ENCODE measurements around the gene SFN. TPM values are rescaled to one million over a fixed set of nuclear protein-coding genes. Genes with fewer than 3 reads are reported as not detected.
A peak's percentile ranks its signal among the peaks of the same experiment; 100 is the strongest.
"Not testable (repeated sequence)": the region's sequence is repeated elsewhere in the genome, so short reads cannot be mapped to it uniquely, and the experiment has no call there.

Gene SFN
- total RNA-seq, 1 donor from 2014 or later: not detected

- peak overlapping the region; percentile 19 for H3K27ac ChIP-seq (ENCODE audit: low read depth, low read length)
- no peaks in the 10 kb centered on the region for H3K27me3 ChIP-seq (ENCODE audit: control insufficient read depth in 3 of 3, insufficient read depth in 3 of 3, low read length in 3 of 3)
- peak overlapping the region in 1 of 3 donors; percentile 16 for H3K9ac ChIP-seq (ENCODE audit: low read depth in 1 of 3, low read length in 3 of 3)
- H3K4me1 ChIP-seq (ENCODE audit: control insufficient read depth in 3 of 3, insufficient read depth in 3 of 3, low read length in 3 of 3): no peaks in the 10 kb centered on the region
- H3K9me3 ChIP-seq (ENCODE audit: control insufficient read depth in 3 of 3, low read length in 3 of 3): no peaks in the 10 kb centered on the region
- H3K36me3 ChIP-seq (ENCODE audit: control insufficient read depth in 3 of 3, insufficient read depth in 3 of 3, low read length in 3 of 3): peaks cover 26 to 47% (median 40%) of the 10 kb centered on the region in 3 donors
- H3K4me3 ChIP-seq (ENCODE audit: low read length in 3 of 3): no peak overlapping the region
These were observed 23.6 kb upstream of the SFN start for GRCh38 chr1:26839339-26839722.

- no peaks in the 10 kb centered on the region for H3K4me1 ChIP-seq (ENCODE audit: control insufficient read depth in 3 of 3, insufficient read depth in 3 of 3, low read length in 3 of 3)
- no peak overlapping the region for H3K4me3 ChIP-seq (ENCODE audit: low read length in 3 of 3)
- H3K27ac ChIP-seq (ENCODE audit: low read depth, low read length): no peak overlapping the region
- no peaks in the 10 kb centered on the region for H3K9me3 ChIP-seq (ENCODE audit: control insufficient read depth in 3 of 3, low read length in 3 of 3)
- H3K27me3 ChIP-seq (ENCODE audit: control insufficient read depth in 3 of 3, insufficient read depth in 3 of 3, low read length in 3 of 3): no peaks in the 10 kb centered on the region
- H3K9ac ChIP-seq (ENCODE audit: low read depth in 1 of 3, low read length in 3 of 3): no peak overlapping the region
- peaks cover 26 to 42% (median 36%) of the 10 kb centered on the region in 3 donors for H3K36me3 ChIP-seq (ENCODE audit: control insufficient read depth in 3 of 3, insufficient read depth in 3 of 3, low read length in 3 of 3)
These were observed 23.2 kb upstream of the SFN start for GRCh38 chr1:26839779-26840178.

GRCh38 chr1:26844424-26845196 is 18.3 kb upstream of the SFN start:
- Histone ChIP-seq H3K9ac (ENCODE audit: low read depth in 1 of 3, low read length in 3 of 3) (no peak overlapping the region), H3K9me3 (ENCODE audit: control insufficient read depth in 3 of 3, low read length in 3 of 3) (no peaks in the 10 kb centered on the region), H3K27ac (ENCODE audit: low read depth, low read length) (no peak overlapping the region), H3K36me3 (ENCODE audit: control insufficient read depth in 3 of 3, insufficient read depth in 3 of 3, low read length in 3 of 3) (peaks cover 22 to 36% (median 27%) of the 10 kb centered on the region in 3 donors), H3K4me3 (ENCODE audit: low read length in 3 of 3) (no peak overlapping the region), H3K27me3 (ENCODE audit: control insufficient read depth in 3 of 3, insufficient read depth in 3 of 3, low read length in 3 of 3) (no peaks in the 10 kb centered on the region), H3K4me1 (ENCODE audit: control insufficient read depth in 3 of 3, insufficient read depth in 3 of 3, low read length in 3 of 3) (peaks cover 0 to 7% (median 4%) of the 10 kb centered on the region in 3 donors)

GRCh38 chr1:26847826-26848225 is 15.1 kb upstream of the SFN start:
- H3K36me3 ChIP-seq (ENCODE audit: control insufficient read depth in 3 of 3, insufficient read depth in 3 of 3, low read length in 3 of 3): peaks cover 42 to 49% (median 43%) of the 10 kb centered on the region in 3 donors
- H3K9ac ChIP-seq (ENCODE audit: low read depth in 1 of 3, low read length in 3 of 3); H3K27ac ChIP-seq (ENCODE audit: low read depth, low read length); H3K4me1 ChIP-seq (ENCODE audit: control insufficient read depth in 3 of 3, insufficient read depth in 3 of 3, low read length in 3 of 3); H3K9me3 ChIP-seq (ENCODE audit: control insufficient read depth in 3 of 3, low read length in 3 of 3); H3K27me3 ChIP-seq (ENCODE audit: control insufficient read depth in 3 of 3, insufficient read depth in 3 of 3, low read length in 3 of 3); H3K4me3 ChIP-seq (ENCODE audit: low read length in 3 of 3): not testable (repeated sequence)

GRCh38 chr1:26848499-26848898 is 14.4 kb upstream of the SFN start:
- Histone ChIP-seq H3K27ac (ENCODE audit: low read depth, low read length) (no peak overlapping the region), H3K9ac (ENCODE audit: low read depth in 1 of 3, low read length in 3 of 3) (no peak overlapping the region)

GRCh38 chr1:26848941-26849774 is 13.8 kb upstream of the SFN start:
- Histone ChIP-seq H3K9me3 (ENCODE audit: control insufficient read depth in 3 of 3, low read length in 3 of 3) (no peaks in the 10 kb centered on the region), H3K27me3 (ENCODE audit: control insufficient read depth in 3 of 3, insufficient read depth in 3 of 3, low read length in 3 of 3) (no peaks in the 10 kb centered on the region), H3K4me3 (ENCODE audit: low read length in 3 of 3) (no peak overlapping the region), H3K27ac (ENCODE audit: low read depth, low read length) (no peak overlapping the region), H3K9ac (ENCODE audit: low read depth in 1 of 3, low read length in 3 of 3) (peak overlapping the region in 2 of 3 donors; percentile 3 to 8), H3K4me1 (ENCODE audit: control insufficient read depth in 3 of 3, insufficient read depth in 3 of 3, low read length in 3 of 3) (peaks cover 3 to 12% (median 4%) of the 10 kb centered on the region in 3 donors), H3K36me3 (ENCODE audit: control insufficient read depth in 3 of 3, insufficient read depth in 3 of 3, low read length in 3 of 3) (peaks cover 50 to 56% (median 51%) of the 10 kb centered on the region in 3 donors)

More at GRCh38 chr1:26848499-26848898, 14.4 kb upstream of the SFN start:
- Histone ChIP-seq H3K4me1 (ENCODE audit: control insufficient read depth in 3 of 3, insufficient read depth in 3 of 3, low read length in 3 of 3) (peaks cover 3 to 12% (median 4%) of the 10 kb centered on the region in 3 donors), H3K27me3 (ENCODE audit: control insufficient read depth in 3 of 3, insufficient read depth in 3 of 3, low read length in 3 of 3) (no peaks in the 10 kb centered on the region), H3K4me3 (ENCODE audit: low read length in 3 of 3) (no peak overlapping the region), H3K36me3 (ENCODE audit: control insufficient read depth in 3 of 3, insufficient read depth in 3 of 3, low read length in 3 of 3) (peaks cover 44 to 53% (median 44%) of the 10 kb centered on the region in 3 donors), H3K9me3 (ENCODE audit: control insufficient read depth in 3 of 3, low read length in 3 of 3) (no peaks in the 10 kb centered on the region)

GRCh38 chr1:26851106-26851684 is 11.8 kb upstream of the SFN start:
- Histone ChIP-seq H3K27ac (ENCODE audit: low read depth, low read length) (no peak overlapping the region), H3K9ac (ENCODE audit: low read depth in 1 of 3, low read length in 3 of 3) (no peak overlapping the region), H3K4me1 (ENCODE audit: control insufficient read depth in 3 of 3, insufficient read depth in 3 of 3, low read length in 3 of 3) (peaks cover 3 to 12% (median 4%) of the 10 kb centered on the region in 3 donors), H3K36me3 (ENCODE audit: control insufficient read depth in 3 of 3, insufficient read depth in 3 of 3, low read length in 3 of 3) (peaks cover 55 to 74% (median 66%) of the 10 kb centered on the region in 3 donors), H3K4me3 (ENCODE audit: low read length in 3 of 3) (no peak overlapping the region), H3K9me3 (ENCODE audit: control insufficient read depth in 3 of 3, low read length in 3 of 3) (no peaks in the 10 kb centered on the region), H3K27me3 (ENCODE audit: control insufficient read depth in 3 of 3, insufficient read depth in 3 of 3, low read length in 3 of 3) (no peaks in the 10 kb centered on the region)

GRCh38 chr1:26852701-26853100 is 10.2 kb upstream of the SFN start:
- no peak overlapping the region for H3K4me3 ChIP-seq (ENCODE audit: low read length in 3 of 3)
- H3K4me1 ChIP-seq (ENCODE audit: control insufficient read depth in 3 of 3, insufficient read depth in 3 of 3, low read length in 3 of 3): peaks cover 3 to 12% (median 4%) of the 10 kb centered on the region in 3 donors
- H3K36me3 ChIP-seq (ENCODE audit: control insufficient read depth in 3 of 3, insufficient read depth in 3 of 3, low read length in 3 of 3): peaks cover 56 to 74% (median 66%) of the 10 kb centered on the region in 3 donors
- H3K27ac ChIP-seq (ENCODE audit: low read depth, low read length): no peak overlapping the region
- no peak overlapping the region for H3K9ac ChIP-seq (ENCODE audit: low read depth in 1 of 3, low read length in 3 of 3)
- no peaks in the 10 kb centered on the region for H3K9me3 ChIP-seq (ENCODE audit: control insufficient read depth in 3 of 3, low read length in 3 of 3)
- H3K27me3 ChIP-seq (ENCODE audit: control insufficient read depth in 3 of 3, insufficient read depth in 3 of 3, low read length in 3 of 3): no peaks in the 10 kb centered on the region

- Histone ChIP-seq H3K36me3 (ENCODE audit: control insufficient read depth in 3 of 3, insufficient read depth in 3 of 3, low read length in 3 of 3) (peaks cover 56 to 73% (median 66%) of the 10 kb centered on the region in 3 donors), H3K27me3 (ENCODE audit: control insufficient read depth in 3 of 3, insufficient read depth in 3 of 3, low read length in 3 of 3) (no peaks in the 10 kb centered on the region), H3K27ac (ENCODE audit: low read depth, low read length) (no peak overlapping the region), H3K9me3 (ENCODE audit: control insufficient read depth in 3 of 3, low read length in 3 of 3) (no peaks in the 10 kb centered on the region), H3K4me1 (ENCODE audit: control insufficient read depth in 3 of 3, insufficient read depth in 3 of 3, low read length in 3 of 3) (peaks cover 3 to 12% (median 9%) of the 10 kb centered on the region in 3 donors), H3K4me3 (ENCODE audit: low read length in 3 of 3) (no peak overlapping the region), H3K9ac (ENCODE audit: low read depth in 1 of 3, low read length in 3 of 3) (no peak overlapping the region)
These were observed 9.8 kb upstream of the SFN start for GRCh38 chr1:26853156-26853555.

All from skeletal muscle tissue (tissue), 4 donors.